Activated naive CD4-positive, alpha-beta T cell treated with anti-CD3 and anti-CD28 coated beads, Interleukin-2, amount 10 ng/mL, durations not matched to agents 7 days and 5 days (primary cell): ENCODE data around the gene USP32.
A peak's percentile ranks its signal among the peaks of the same experiment; 100 is the strongest.
"Not testable (repeated sequence)": the region's sequence is repeated elsewhere in the genome, so short reads cannot be mapped to it uniquely, and the experiment has no call there.

Source experiments
- CTCF ChIA-PET: fragments of 350-600 bp; sonication (Branson Sonifier 250); formaldehyde crosslinking; loops from one replicate; lab custom pipeline; 2021; ENCODE audit warnings: antibody characterized with exemption; lab: Charles Lee
- DNase-seq: peaks from one replicate; pipeline ENCODE4 v3.0.0-alpha.2; 2020
- H3K27ac Mint-ChIP-seq: one replicate; pipeline ENCODE4 v1.8.0; 2021; ENCODE audit warnings: mild to moderate bottlenecking, moderate library complexity, mixed read lengths
- H3K27me3 Mint-ChIP-seq: one replicate; pipeline ENCODE4 v1.8.0; 2021; ENCODE audit warnings: mild to moderate bottlenecking, mixed read lengths
- H3K36me3 Mint-ChIP-seq: one replicate; pipeline ENCODE4 v1.8.0; 2021; ENCODE audit warnings: mixed read lengths
- H3K4me1 Mint-ChIP-seq: one replicate; pipeline ENCODE4 v1.8.0; 2021; ENCODE audit warnings: mixed read lengths
- H3K4me3 Mint-ChIP-seq: one replicate; pipeline ENCODE4 v1.8.0; 2021; ENCODE audit warnings: mild to moderate bottlenecking, moderate library complexity, mixed read lengths
- H3K9me3 Mint-ChIP-seq: one replicate; pipeline ENCODE4 v1.8.0; 2021; ENCODE audit warnings: mixed read lengths

Gene USP32

GRCh38 chr17:60174767-60175166 lies 217.2 kb downstream of the USP32 start:
- not testable (repeated sequence) for H3K36me3 Mint-ChIP-seq, H3K27me3 Mint-ChIP-seq, H3K9me3 Mint-ChIP-seq, H3K4me3 Mint-ChIP-seq, H3K27ac Mint-ChIP-seq, DNase-seq
- CTCF ChIA-PET, result interaction anchor here (2.2 kb wide), 1 partner anchor 32 kb away, joined by 7 read pairs; no protein-coding TSS in a partner anchor
- peaks cover 15% of the 10 kb centered on the region for H3K4me1 Mint-ChIP-seq

GRCh38 chr17:60174035-60174434 lies 217.9 kb downstream of the USP32 start:
- peaks cover 18% of the 10 kb centered on the region for H3K4me1 Mint-ChIP-seq
- CTCF ChIA-PET, result interaction anchor here (2.2 kb wide), 1 partner anchor 32 kb away, joined by 7 read pairs; no protein-coding TSS in a partner anchor

GRCh38 chr17:60173304-60173819 lies 218.6 kb downstream of the USP32 start:
- Mint-ChIP-seq H3K27me3 (no peaks in the 10 kb centered on the region), H3K4me1 (peaks cover 21% of the 10 kb centered on the region), H3K9me3 (no peaks in the 10 kb centered on the region), H3K27ac (no peak overlapping the region), H3K36me3 (no peaks in the 10 kb centered on the region), H3K4me3 (no peak overlapping the region)
- DNase-seq, result no peak
- CTCF ChIA-PET, result interaction anchor here (2.2 kb wide), 1 partner anchor 31 kb away, joined by 7 read pairs; no protein-coding TSS in a partner anchor

More at GRCh38 chr17:60174035-60174434, 217.9 kb downstream of the USP32 start:
- Mint-ChIP-seq H3K4me3 (no peak overlapping the region), H3K27ac (peak overlapping the region; percentile 13), H3K27me3 (no peaks in the 10 kb centered on the region), H3K9me3 (no peaks in the 10 kb centered on the region), H3K36me3 (no peaks in the 10 kb centered on the region)
- DNase-seq, result no peak

GRCh38 chr17:60171753-60172079 lies 220.2 kb downstream of the USP32 start:
- no peaks in the 10 kb centered on the region for H3K9me3 Mint-ChIP-seq
- H3K27ac Mint-ChIP-seq, result no peak overlapping the region
- peaks cover 24% of the 10 kb centered on the region for H3K4me1 Mint-ChIP-seq
- H3K4me3 Mint-ChIP-seq, result no peak overlapping the region
- CTCF ChIA-PET, result interaction anchor here (1.0 kb wide), 1 partner anchor 12 kb away, joined by 3 read pairs; no protein-coding TSS in a partner anchor
- no peak for DNase-seq
- H3K36me3 Mint-ChIP-seq, result no peaks in the 10 kb centered on the region
- peaks cover 9% of the 10 kb centered on the region for H3K27me3 Mint-ChIP-seq

- H3K4me3 Mint-ChIP-seq, result no peak overlapping the region
- H3K27ac Mint-ChIP-seq, result peak overlapping the region; percentile 83
- peaks cover 27% of the 10 kb centered on the region for H3K4me1 Mint-ChIP-seq
- H3K27me3 Mint-ChIP-seq, result peaks cover 9% of the 10 kb centered on the region
- H3K36me3 Mint-ChIP-seq, result no peaks in the 10 kb centered on the region
- CTCF ChIA-PET, result interaction anchor here (1.0 kb wide), 2 partner anchors 12 to 29 kb away, joined by 3 read pairs; no protein-coding TSS in a partner anchor
- DNase-seq, result no peak
- H3K9me3 Mint-ChIP-seq, result no peaks in the 10 kb centered on the region
These were observed 220.8 kb downstream of the USP32 start for GRCh38 chr17:60170835-60171752.

GRCh38 chr17:60169921-60170817 lies 221.8 kb downstream of the USP32 start:
- peak overlapping the region; percentile 83 for H3K27ac Mint-ChIP-seq
- no peaks in the 10 kb centered on the region for H3K9me3 Mint-ChIP-seq
- no peak overlapping the region for H3K4me3 Mint-ChIP-seq
- CTCF ChIA-PET, result interaction anchor here (1.0 kb wide), 1 partner anchor 28 kb away, joined by 3 read pairs; no protein-coding TSS in a partner anchor
- H3K36me3 Mint-ChIP-seq, result no peaks in the 10 kb centered on the region
- peaks cover 11% of the 10 kb centered on the region for H3K27me3 Mint-ChIP-seq
- DNase-seq, result peak; percentile 55
- H3K4me1 Mint-ChIP-seq, result peaks cover 34% of the 10 kb centered on the region

GRCh38 chr17:60168654-60169053 lies 223.3 kb downstream of the USP32 start:
- Mint-ChIP-seq H3K9me3 (no peaks in the 10 kb centered on the region), H3K27ac (no peak overlapping the region), H3K27me3 (peaks cover 25% of the 10 kb centered on the region), H3K4me3 (no peak overlapping the region), H3K4me1 (peaks cover 41% of the 10 kb centered on the region), H3K36me3 (no peaks in the 10 kb centered on the region)
- CTCF ChIA-PET, result no interaction called here
- DNase-seq, result no peak

- no peaks in the 10 kb centered on the region for H3K36me3 Mint-ChIP-seq
- no peak for DNase-seq
- H3K4me1 Mint-ChIP-seq, result peaks cover 43% of the 10 kb centered on the region
- H3K27me3 Mint-ChIP-seq, result peaks cover 35% of the 10 kb centered on the region
- CTCF ChIA-PET, result no interaction called here
- no peak overlapping the region for H3K27ac Mint-ChIP-seq
- no peak overlapping the region for H3K4me3 Mint-ChIP-seq
- H3K9me3 Mint-ChIP-seq, result no peaks in the 10 kb centered on the region
These were observed 224.7 kb downstream of the USP32 start for GRCh38 chr17:60167065-60167741.

GRCh38 chr17:60165971-60166370 lies 226.0 kb downstream of the USP32 start:
- DNase-seq, result peak; percentile 26
- Mint-ChIP-seq H3K27ac (no peak overlapping the region), H3K9me3 (no peaks in the 10 kb centered on the region), H3K36me3 (no peaks in the 10 kb centered on the region), H3K27me3 (peaks cover 38% of the 10 kb centered on the region), H3K4me3 (no peak overlapping the region), H3K4me1 (peaks cover 41% of the 10 kb centered on the region)
- CTCF ChIA-PET, result interaction anchor here (0.9 kb wide), 1 partner anchor 224 kb away, joined by 3 read pairs; no protein-coding TSS in a partner anchor

GRCh38 chr17:60165223-60165622 lies 226.7 kb downstream of the USP32 start:
- Mint-ChIP-seq H3K27ac (no peak overlapping the region), H3K4me3 (no peak overlapping the region), H3K9me3 (no peaks in the 10 kb centered on the region), H3K27me3 (peaks cover 46% of the 10 kb centered on the region), H3K4me1 (peaks cover 34% of the 10 kb centered on the region), H3K36me3 (no peaks in the 10 kb centered on the region)
- CTCF ChIA-PET, result no interaction called here
- no peak for DNase-seq

GRCh38 chr17:60164697-60165096 lies 227.2 kb downstream of the USP32 start:
- Mint-ChIP-seq H3K9me3 (no peaks in the 10 kb centered on the region), H3K4me1 (peaks cover 29% of the 10 kb centered on the region), H3K27ac (no peak overlapping the region)

GRCh38 chr17:60164164-60164563 lies 227.8 kb downstream of the USP32 start:
- Mint-ChIP-seq H3K9me3 (no peaks in the 10 kb centered on the region), H3K36me3 (no peaks in the 10 kb centered on the region), H3K4me1 (peaks cover 27% of the 10 kb centered on the region), H3K27me3 (peaks cover 55% of the 10 kb centered on the region), H3K27ac (no peak overlapping the region), H3K4me3 (no peak overlapping the region)
- DNase-seq, result no peak
- CTCF ChIA-PET, result no interaction called here

More at GRCh38 chr17:60164697-60165096, 227.2 kb downstream of the USP32 start:
- no peak for DNase-seq
- Mint-ChIP-seq H3K4me3 (no peak overlapping the region), H3K27me3 (peaks cover 51% of the 10 kb centered on the region), H3K36me3 (no peaks in the 10 kb centered on the region)
- CTCF ChIA-PET, result no interaction called here

- DNase-seq, result no peak
- CTCF ChIA-PET, result no interaction called here
- Mint-ChIP-seq H3K4me3 (no peak overlapping the region), H3K36me3 (no peaks in the 10 kb centered on the region), H3K27ac (no peak overlapping the region), H3K4me1 (peaks cover 24% of the 10 kb centered on the region), H3K27me3 (peaks cover 64% of the 10 kb centered on the region), H3K9me3 (no peaks in the 10 kb centered on the region)
These were observed 228.7 kb downstream of the USP32 start for GRCh38 chr17:60163108-60163784.
